Measurements from ENCODE around the gene SH3RF1. TPM values are rescaled to one million over a fixed set of nuclear protein-coding genes. Genes with fewer than 3 reads are reported as not detected.

SH3RF1 gene
- total RNA-seq, 1 donor from 2014 or later, result 17.1 TPM

- Mint-ChIP-seq H3K27me3 (ENCODE audit: insufficient read depth, low read depth) (no peaks in the 10 kb centered on the region), H3K36me3 (peaks cover 36% of the 10 kb centered on the region), H3K4me3 (no peak overlapping the region), H3K9me3 (no peaks in the 10 kb centered on the region), H3K27ac (no peak overlapping the region), H3K4me1 (peaks cover 40% of the 10 kb centered on the region)
- no peak overlapping the region for H3K27ac ChIP-seq
- H4K20me1 ChIP-seq (ENCODE audit: low read depth), result peaks cover 9% of the 10 kb centered on the region
- peaks cover 47% of the 10 kb centered on the region for H3K4me1 ChIP-seq
- H3F3A ChIP-seq (ENCODE audit: low read depth), result peaks cover 24% of the 10 kb centered on the region
- H3K27me3 ChIP-seq, result no peaks in the 10 kb centered on the region
- H3K4me2 ChIP-seq, result no peak overlapping the region
- no peak overlapping the region for H3K4me3 ChIP-seq
- H2AFZ ChIP-seq (replicated peaks), result no peak overlapping the region
- TF ChIP-seq EZH2 (IDR thresholded peaks at IDR 0.05) (no peak), EZH2phosphoT487 (IDR thresholded peaks at IDR 0.05) (no peak)
- TF ChIP-seq, protein P1, sequence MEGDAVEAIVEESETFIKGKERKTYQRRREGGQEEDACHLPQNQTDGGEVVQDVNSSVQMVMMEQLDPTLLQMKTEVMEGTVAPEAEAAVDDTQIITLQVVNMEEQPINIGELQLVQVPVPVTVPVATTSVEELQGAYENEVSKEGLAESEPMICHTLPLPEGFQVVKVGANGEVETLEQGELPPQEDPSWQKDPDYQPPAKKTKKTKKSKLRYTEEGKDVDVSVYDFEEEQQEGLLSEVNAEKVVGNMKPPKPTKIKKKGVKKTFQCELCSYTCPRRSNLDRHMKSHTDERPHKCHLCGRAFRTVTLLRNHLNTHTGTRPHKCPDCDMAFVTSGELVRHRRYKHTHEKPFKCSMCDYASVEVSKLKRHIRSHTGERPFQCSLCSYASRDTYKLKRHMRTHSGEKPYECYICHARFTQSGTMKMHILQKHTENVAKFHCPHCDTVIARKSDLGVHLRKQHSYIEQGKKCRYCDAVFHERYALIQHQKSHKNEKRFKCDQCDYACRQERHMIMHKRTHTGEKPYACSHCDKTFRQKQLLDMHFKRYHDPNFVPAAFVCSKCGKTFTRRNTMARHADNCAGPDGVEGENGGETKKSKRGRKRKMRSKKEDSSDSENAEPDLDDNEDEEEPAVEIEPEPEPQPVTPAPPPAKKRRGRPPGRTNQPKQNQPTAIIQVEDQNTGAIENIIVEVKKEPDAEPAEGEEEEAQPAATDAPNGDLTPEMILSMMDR (IDR thresholded peaks at IDR 0.05), result no peak
- no peak overlapping the region for H3K9ac ChIP-seq
- DNase-seq (ENCODE audit: low spot score), result no peak
- H3K9me3 ChIP-seq (ENCODE audit: low read depth), result no peaks in the 10 kb centered on the region
- H3K36me3 ChIP-seq, result peaks cover 7% of the 10 kb centered on the region
- no peaks in the 10 kb centered on the region for H3K79me2 ChIP-seq (ENCODE audit: low read depth)
Observed at GRCh38 chr4:169099771-169100180, 171.0 kb downstream of the SH3RF1 start.

DNA sequence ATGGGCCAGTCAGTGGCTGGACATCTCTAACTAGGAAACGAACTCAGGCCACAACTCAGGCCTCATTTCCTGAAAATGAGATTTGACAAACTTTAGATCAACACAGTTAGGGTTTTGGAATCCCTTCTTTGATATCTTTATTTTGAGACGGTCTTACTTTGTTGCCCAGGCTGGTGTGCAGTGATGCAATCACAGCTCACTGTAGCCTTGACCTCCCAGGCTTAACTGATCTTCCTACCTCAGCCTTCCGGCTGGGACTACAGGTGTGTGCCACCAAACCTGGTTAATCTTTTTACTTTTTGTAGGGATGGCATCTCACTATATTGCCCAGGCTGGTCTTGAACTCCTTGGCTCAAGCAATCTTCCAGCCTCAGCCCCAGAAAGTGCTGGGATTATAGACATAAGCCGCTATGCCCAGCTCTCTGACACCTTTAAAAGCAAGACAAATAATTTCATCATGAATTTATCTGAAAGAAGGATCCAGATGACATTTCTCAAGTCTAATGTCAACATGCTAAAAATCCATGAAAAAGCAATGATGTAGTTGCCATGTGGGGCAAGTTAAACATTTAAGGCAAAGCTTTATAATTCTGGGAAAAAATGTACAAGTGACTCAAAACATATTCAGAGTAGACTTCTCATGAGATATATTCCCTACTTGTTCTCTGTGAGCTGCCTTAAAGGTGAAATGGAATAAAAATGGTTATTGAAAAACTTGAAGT, 171.6 kb downstream of the SH3RF1 start:
- Histone ChIP-seq H3K27ac (no peak overlapping the region), H3K4me1 (peaks cover 40% of the 10 kb centered on the region), H3K4me2 (no peak overlapping the region), H3K9ac (no peak overlapping the region), H3K9me3 (ENCODE audit: low read depth) (no peaks in the 10 kb centered on the region), H3K4me3 (no peak overlapping the region), H3F3A (ENCODE audit: low read depth) (peaks cover 18% of the 10 kb centered on the region), H3K79me2 (ENCODE audit: low read depth) (no peaks in the 10 kb centered on the region), H2AFZ (replicated peaks) (no peak overlapping the region), H3K27me3 (no peaks in the 10 kb centered on the region), H3K36me3 (peaks cover 7% of the 10 kb centered on the region), H4K20me1 (ENCODE audit: low read depth) (peaks cover 9% of the 10 kb centered on the region)
- no peak overlapping the region for H3K27ac Mint-ChIP-seq
- H3K4me3 Mint-ChIP-seq, result no peak overlapping the region
- no peaks in the 10 kb centered on the region for H3K27me3 Mint-ChIP-seq (ENCODE audit: insufficient read depth, low read depth)
- no peak for DNase-seq (ENCODE audit: low spot score)
- no peaks in the 10 kb centered on the region for H3K9me3 Mint-ChIP-seq
- TF ChIP-seq, protein P1 (IDR thresholded peaks at IDR 0.05), result no peak
- TF ChIP-seq EZH2 (IDR thresholded peaks at IDR 0.05), result no peak
- TF ChIP-seq EZH2phosphoT487 (IDR thresholded peaks at IDR 0.05), result no peak
- peaks cover 34% of the 10 kb centered on the region for H3K36me3 Mint-ChIP-seq
- H3K4me1 Mint-ChIP-seq, result peaks cover 36% of the 10 kb centered on the region

- no peaks in the 10 kb centered on the region for H3K27me3 Mint-ChIP-seq (ENCODE audit: insufficient read depth, low read depth)
- H3K27ac ChIP-seq, result no peak overlapping the region
- no peaks in the 10 kb centered on the region for H3K27me3 ChIP-seq
- H3K36me3 Mint-ChIP-seq, result peaks cover 33% of the 10 kb centered on the region
- H3K4me1 ChIP-seq, result peaks cover 34% of the 10 kb centered on the region
- H3K27ac Mint-ChIP-seq, result no peak overlapping the region
- no peaks in the 10 kb centered on the region for H3K9me3 Mint-ChIP-seq
- H3K36me3 ChIP-seq, result peaks cover 13% of the 10 kb centered on the region
- TF ChIP-seq, protein P1 (IDR thresholded peaks at IDR 0.05), result no peak
- TF ChIP-seq EZH2phosphoT487 (IDR thresholded peaks at IDR 0.05) (no peak), EZH2 (IDR thresholded peaks at IDR 0.05) (no peak)
- no peak overlapping the region for H3K4me3 Mint-ChIP-seq
- DNase-seq (ENCODE audit: low spot score), result no peak
- no peaks in the 10 kb centered on the region for H3K9me3 ChIP-seq (ENCODE audit: low read depth)
- H3K4me3 ChIP-seq, result no peak overlapping the region
- no peak overlapping the region for H2AFZ ChIP-seq (replicated peaks)
- peaks cover 9% of the 10 kb centered on the region for H4K20me1 ChIP-seq (ENCODE audit: low read depth)
- H3K9ac ChIP-seq, result no peak overlapping the region
- no peak overlapping the region for H3K4me2 ChIP-seq
- H3K79me2 ChIP-seq (ENCODE audit: low read depth), result no peaks in the 10 kb centered on the region
- peaks cover 32% of the 10 kb centered on the region for H3K4me1 Mint-ChIP-seq
- peaks cover 12% of the 10 kb centered on the region for H3F3A ChIP-seq (ENCODE audit: low read depth)
Observed at GRCh38 chr4:169098532-169098931, 172.2 kb downstream of the SH3RF1 start.

All from neural progenitor cell (in vitro differentiated cells).